HepG2 (cell line): ENCODE data around the gene KCND2. TPM values are rescaled to one million over a fixed set of nuclear protein-coding genes. Genes with fewer than 3 reads are reported as not detected.

Source experiments
- ATAC-seq: fragments of 200-7000 bp; cut with Tn5 transposase; 3 replicates; pipeline ENCODE4 v1.9.1; 2020; ENCODE audit warnings: mild to moderate bottlenecking, moderate library complexity
- BruUV-seq: library from RNA; stranded (reverse); fragments of 400-500 nt; replicated peaks from 2 replicates; lab custom pipeline; 2021; lab: Mats Ljungman, UMichigan
- CTCF ChIA-PET: fragments of 300-600 bp; formaldehyde crosslinking; extraction: SDS; loops from one replicate; lab custom pipeline; 2021; ENCODE audit warnings: low total read pairs, inconsistent platforms, low intra/inter-chr PET ratio; lab: Yijun Ruan, JAX
- POLR2A ChIA-PET: fragments of 350-600 bp; sonication (Branson Sonifier 250); formaldehyde crosslinking; loops from one replicate; lab custom pipeline; 2020; ENCODE audit warnings: antibody characterized with exemption, inconsistent platforms; lab: Yijun Ruan, JAX
- DNase-seq: peaks from one replicate; pipeline ENCODE4 v3.0.0-alpha.2; 2015; ENCODE audit warnings: low spot score
- FAIRE-seq: peaks from 3 replicates; lab custom pipeline; 2011; peaks lifted over from hg19 to GRCh38; lab: Jason Lieb, UNC
- H2AFZ ChIP-seq: one replicate; pipeline ENCODE4 v1.6.1; 2011; ENCODE audit warnings: low read length, inconsistent platforms
- H3K27ac ChIP-seq: fragments of 300-600 bp; 3 replicates; pipeline ENCODE4 v1.8.0; 2011; ENCODE audit warnings: mixed run types, mild to moderate bottlenecking, mixed read lengths, low read length, inconsistent platforms; ENCODE audit not compliant: insufficient read depth; ENCODE audit errors: extremely low read length
- H3K27me3 ChIP-seq, 2 experiments: fragments of 200-600 bp in 1 of 2; 2 replicates in 1 of 2; 3 replicates in 1 of 2; pipeline versions ENCODE4 v1.6.0 to v1.8.0; 2011; ENCODE audit warnings: low read length in 2 of 2, mild to moderate bottlenecking in 2 of 2, moderate library complexity in 2 of 2, inconsistent platforms in 1 of 2; ENCODE audit not compliant: insufficient read depth in 2 of 2, control insufficient read depth in 1 of 2
- H3K36me3 ChIP-seq, 2 experiments: fragments of 200-600 bp in 1 of 2; replicated peaks in 1 of 2; 2 replicates in 1 of 2; 3 replicates in 1 of 2; pipeline versions ENCODE4 v1.5.1 to v1.8.0; 2011; ENCODE audit warnings: low read length in 2 of 2, inconsistent platforms in 1 of 2; ENCODE audit not compliant: insufficient read depth in 2 of 2, control insufficient read depth in 1 of 2
- H3K4me1 ChIP-seq: 2 replicates; pipeline ENCODE4 v1.5.1; 2012; ENCODE audit warnings: low read length, inconsistent platforms; ENCODE audit not compliant: insufficient read depth
- H3K4me2 ChIP-seq: 2 replicates; pipeline ENCODE4 v1.6.0; 2011; ENCODE audit warnings: low read depth, low read length, inconsistent platforms
- H3K4me3 ChIP-seq, 3 experiments: fragments of 200-600 bp in 1 of 3; sonication (generic), shearing (Covaris generic) in 1 of 3; replicated peaks in 1 of 3; 2 replicates each; pipeline ENCODE4 v1.5.1; 2011 to 2016; ENCODE audit warnings: low read length in 3 of 3, inconsistent platforms in 2 of 3, low read depth in 2 of 3, mild to moderate bottlenecking in 2 of 3, control low read depth in 1 of 3, mixed read lengths in 1 of 3; ENCODE audit not compliant: insufficient read depth in 1 of 3
- H3K79me2 ChIP-seq: one replicate; pipeline ENCODE4 v1.6.1; 2011; ENCODE audit warnings: low read length, inconsistent platforms; ENCODE audit not compliant: insufficient read depth
- H3K9ac ChIP-seq: 2 replicates; pipeline ENCODE4 v1.6.0; 2011; ENCODE audit warnings: mild to moderate bottlenecking, low read depth, low read length, inconsistent platforms; ENCODE audit not compliant: insufficient read depth
- H3K9me3 ChIP-seq: 2 replicates; pipeline ENCODE4 v1.5.1; 2012; ENCODE audit warnings: mild to moderate bottlenecking, low read length
- H4K20me1 ChIP-seq: 2 replicates; pipeline ENCODE4 v1.6.0; 2011; ENCODE audit warnings: inconsistent platforms, mild to moderate bottlenecking, low read length, moderate library complexity; ENCODE audit not compliant: insufficient read depth
- MAFF ChIP-seq: IDR thresholded peaks from 2 replicates; pipeline ENCODE4 v1.6.1; 2011; ENCODE audit warnings: low read depth, low read length, improper control_type of control experiment
- MZF1 ChIP-seq: sonication (generic); formaldehyde crosslinking; IDR thresholded peaks from 2 replicates; pipeline ENCODE4 v1.8.1; 2023; ENCODE audit warnings: mild to moderate bottlenecking, missing genetic modification reagents, borderline replicate concordance
- NCOA5 ChIP-seq: sonication (generic); formaldehyde crosslinking; IDR thresholded peaks from 2 replicates; pipeline ENCODE4 v1.4.0; 2020; ENCODE audit warnings: missing genetic modification reagents
- PRDM15 ChIP-seq: sonication (generic); formaldehyde crosslinking; IDR thresholded peaks from 2 replicates; pipeline ENCODE4 v1.4.0; 2020; ENCODE audit warnings: missing genetic modification reagents
- STAG1 ChIP-seq: sonication (generic); formaldehyde crosslinking; IDR thresholded peaks from 2 replicates; pipeline ENCODE4 v1.4.0; 2020; ENCODE audit warnings: missing genetic modification reagents
- ZNF263 ChIP-seq: sonication (generic); formaldehyde crosslinking; IDR thresholded peaks from 2 replicates; pipeline ENCODE4 v1.4.0; 2020; ENCODE audit warnings: missing genetic modification reagents
- ZNF335 ChIP-seq: sonication (generic); formaldehyde crosslinking; IDR thresholded peaks from 2 replicates; pipeline ENCODE4 v1.4.0; 2020; ENCODE audit warnings: missing genetic modification reagents
- ZNF687 ChIP-seq: sonication (generic); formaldehyde crosslinking; IDR thresholded peaks from 2 replicates; pipeline ENCODE4 v1.5.1; 2020; ENCODE audit warnings: mild to moderate bottlenecking, missing genetic modification reagents, moderate library complexity
- ZNF770 ChIP-seq: sonication (generic); formaldehyde crosslinking; IDR thresholded peaks from 2 replicates; pipeline ENCODE4 v1.5.0; 2020; ENCODE audit warnings: mild to moderate bottlenecking, missing genetic modification reagents
- WGBS: methylation state at CpG from one replicate; pipeline ENCODE4 v1.1.6; 2017; ENCODE audit warnings: low lambda C conversion rate; 5-methylcytosine and 5-hydroxymethylcytosine counted together
- in situ Hi-C: cut with HindIII; loops from 2 replicates; pipeline ENCODE4 v1.10.0; 2017; ENCODE audit warnings: low pct_unique_long_range_greater_than_20kb; ENCODE audit not compliant: extremely low pct_ligation_motif_present
- intact Hi-C: fragments of 100-400 bp; cut with micrococcal nuclease; formaldehyde crosslinking; loops from one replicate; pipeline ENCODE4 v1.10.0; 2022; ENCODE audit not compliant: unreplicated experiment
- polyA plus RNA-seq, 8 experiments: library from polyadenylated mRNA; depleted of rRNA in 3 of 8; stranded (reverse) in 7 of 8; unstranded in 1 of 8; fragments of >200 nt; fragmentation: Illumina TruSeq in 4 of 8; extraction: Trizol in 4 of 8; gene quantifications; 2 replicates each; pipeline versions ENCODE4 v1.2.1 to v1.2.3, GENCODE V29; 2011 to 2016; ENCODE audit warnings: low read depth in 4 of 8, missing spikeins in 1 of 8, mixed read lengths in 1 of 8; ENCODE audit not compliant: insufficient read depth in 1 of 8
- total RNA-seq, 5 experiments: library from RNA; depleted of rRNA; stranded (reverse); fragments of >200 nt; fragmentation: Illumina TruSeq; extraction: Trizol; gene quantifications; 2 replicates each; pipeline ENCODE4 v1.2.3, GENCODE V29; 2016; ENCODE audit warnings: low read depth in 1 of 5

Gene KCND2
- total and polyA plus RNA-seq, 2 of the 13 experiments (the other 11 are each of a cell fraction or from before 2014, with no cell fraction given): not detected

GRCh38 chr7:120587243-120587642, 314.3 kb downstream of the KCND2 start (continued):
- TF ChIP-seq MZF1 (CRISPR knock-in tag): no peak

- Histone ChIP-seq H3K27ac (no peak overlapping the region), H3K4me2 (no peak overlapping the region), H4K20me1 (no peaks in the 10 kb centered on the region), H3K4me3 (no peak overlapping the region), H2AFZ (no peak overlapping the region), H3K79me2 (no peaks in the 10 kb centered on the region), H3K27me3 (no peaks in the 10 kb centered on the region), H3K9ac (no peak overlapping the region), H3K4me1 (no peaks in the 10 kb centered on the region), H3K9me3 (no peaks in the 10 kb centered on the region), H3K36me3 (no peaks in the 10 kb centered on the region)
- ChIA-PET POLR2A (no interaction called here), CTCF (no interaction called here)
- ATAC-seq (no peak), DNase-seq (no peak), FAIRE-seq (no peak)
- TF ChIP-seq NCOA5 (CRISPR knock-in tag) (no peak), STAG1 (no peak), MAFF (no peak), PRDM15 (CRISPR knock-in tag) (no peak), ZNF687 (no peak), ZNF770 (CRISPR knock-in tag) (no peak), ZNF335 (CRISPR knock-in tag) (no peak), ZNF263 (no peak)
- 0% methylated on average over 1 of the region's 1 CpG for WGBS
- no TSS peak for BruUV-seq
- intact Hi-C loops (loop anchor here (5.0 kb wide), 1 partner anchor 89 kb away; no protein-coding TSS in a partner anchor), in situ Hi-C loops (no loop called here)
These were observed 315.4 kb downstream of the KCND2 start for GRCh38 chr7:120588416-120588815.
